GM21390 (cell line): ENCODE data around the gene UFL1.
"Not testable (repeated sequence)": the region's sequence is repeated elsewhere in the genome, so short reads cannot be mapped to it uniquely, and the experiment has no call there.

ENCODE experiments used
- ATAC-seq: cut with Tn5 transposase; IDR thresholded peaks from one replicate; pipeline ENCODE4 v1.9.1; 2021; ENCODE audit not compliant: unreplicated experiment

The UFL1 gene

GRCh38 chr6:96521644-96522464, at the start of gene UFL1:
Gene UFL1, plus strand, starts transcription at chr6:96521806. Its CDS starts 68 bp downstream, at chr6:96521874.
- ATAC-seq: peak; percentile 92

DNA sequence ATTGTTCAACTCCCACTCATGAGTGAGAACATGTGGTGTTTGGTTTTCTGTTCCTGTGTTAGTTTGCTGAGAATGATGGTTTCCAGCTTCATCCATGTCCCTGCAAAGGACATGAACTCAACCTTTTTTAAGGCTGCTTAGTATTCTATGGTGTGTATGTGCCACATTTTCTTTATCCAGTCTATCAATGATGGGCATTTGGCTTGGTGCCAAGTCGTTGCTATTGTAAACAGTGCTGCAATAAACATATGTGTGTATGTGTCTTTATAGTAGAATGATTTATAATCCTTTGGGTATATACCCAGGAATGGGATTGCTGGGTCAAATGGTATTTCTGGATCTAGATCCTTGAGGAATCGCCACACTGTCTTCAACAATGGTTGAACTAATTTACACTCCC, 49.3 kb upstream of the UFL1 start:
- ATAC-seq: not testable (repeated sequence)

DNA sequence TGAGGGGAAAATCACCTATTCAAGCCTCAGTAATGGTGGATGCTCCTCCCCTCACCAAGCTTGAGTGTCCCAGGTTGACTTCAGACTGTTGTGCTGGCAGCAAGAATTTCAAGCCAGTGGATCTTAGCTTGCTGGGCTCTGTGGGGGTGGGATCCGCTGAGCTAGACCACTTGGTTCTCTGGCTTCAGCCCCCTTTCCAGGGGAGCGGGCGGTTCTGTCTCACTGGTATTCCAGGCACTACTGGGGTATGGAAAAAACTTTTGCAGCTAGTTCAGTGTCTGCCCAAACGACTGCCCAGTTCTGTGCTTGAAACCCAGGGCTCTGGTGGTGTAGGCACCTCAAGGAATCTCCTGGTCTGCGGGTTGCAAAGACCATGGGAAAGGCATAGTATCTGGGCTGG, 42.9 kb upstream of the UFL1 start:
- ATAC-seq: no peak

DNA sequence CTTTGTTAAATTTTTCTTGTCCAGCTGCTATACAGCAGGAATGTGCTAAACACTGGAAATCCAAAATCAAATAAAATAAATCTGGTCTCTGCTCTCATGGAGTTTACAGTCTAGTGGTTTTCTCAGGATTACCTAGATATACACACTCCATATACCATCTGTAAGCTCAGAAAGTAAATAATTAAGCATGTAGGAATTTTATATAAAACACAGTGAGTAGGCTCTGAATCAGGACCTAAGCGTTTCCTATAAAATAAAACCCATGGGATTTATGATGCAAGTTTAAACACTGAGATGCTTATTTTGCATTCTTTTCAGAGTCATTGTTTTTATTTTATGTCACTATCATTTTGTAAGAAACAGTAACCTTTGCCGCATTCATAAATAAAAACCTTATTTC, 29.7 kb upstream of the UFL1 start:
- no peak for ATAC-seq

DNA sequence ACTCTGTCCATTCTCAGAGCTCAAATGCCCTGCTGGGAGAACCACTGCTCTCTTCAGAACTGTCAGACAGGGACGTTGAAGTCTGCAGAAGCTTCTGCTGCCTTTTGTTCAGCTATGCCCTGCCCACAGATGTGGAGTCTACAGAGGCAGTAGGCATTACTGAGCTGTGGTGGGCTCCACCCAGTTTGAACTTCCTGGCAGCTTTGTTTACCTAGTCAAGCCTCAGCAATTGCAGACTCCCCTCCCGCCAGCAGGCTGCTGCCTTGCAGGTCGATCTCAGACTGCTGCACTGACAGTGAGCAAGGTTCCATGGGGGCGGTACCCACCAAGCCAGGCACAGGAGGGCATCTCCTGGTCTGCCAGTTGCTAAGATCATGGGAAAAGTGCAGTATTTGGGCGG, 21.8 kb upstream of the UFL1 start:
- ATAC-seq: no peak

DNA sequence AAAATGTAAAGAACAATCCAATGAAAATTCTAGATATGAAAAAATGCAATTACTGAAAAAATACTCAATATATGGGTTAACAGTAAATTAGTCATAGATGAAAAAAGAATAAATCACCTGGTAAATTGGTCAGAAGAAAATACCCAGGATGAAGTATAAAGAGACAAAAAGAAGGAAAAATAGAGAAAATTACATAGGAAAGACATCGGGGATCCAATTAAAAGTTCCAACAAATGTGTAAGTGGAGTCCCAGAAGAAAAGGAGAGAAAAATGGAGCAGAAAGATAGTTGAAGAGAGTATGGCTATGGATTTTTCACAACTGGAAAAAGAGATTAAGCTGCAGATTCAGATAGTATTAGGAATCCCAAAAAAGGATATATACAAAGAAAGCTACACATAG, 18.7 kb upstream of the UFL1 start:
- no peak for ATAC-seq

DNA sequence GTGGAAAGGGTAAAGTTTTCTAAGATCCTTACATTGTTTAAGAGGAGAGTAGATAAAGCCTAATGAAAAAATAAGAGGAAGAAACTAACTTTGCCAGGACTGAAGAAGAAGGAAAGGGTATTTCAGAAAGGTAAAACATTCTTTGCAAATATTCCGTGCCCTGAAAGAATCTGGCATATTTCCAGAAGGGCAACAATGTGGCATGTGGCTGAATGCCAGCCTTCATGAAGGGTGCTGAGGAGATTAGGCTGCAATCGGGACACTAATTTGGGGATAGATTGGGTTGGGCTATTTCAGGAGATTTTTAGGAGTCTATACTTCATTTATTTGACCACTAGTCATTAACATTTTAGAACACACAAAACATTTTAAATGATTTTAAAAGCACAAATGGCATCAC, 16.2 kb upstream of the UFL1 start:
- ATAC-seq: no peak

DNA sequence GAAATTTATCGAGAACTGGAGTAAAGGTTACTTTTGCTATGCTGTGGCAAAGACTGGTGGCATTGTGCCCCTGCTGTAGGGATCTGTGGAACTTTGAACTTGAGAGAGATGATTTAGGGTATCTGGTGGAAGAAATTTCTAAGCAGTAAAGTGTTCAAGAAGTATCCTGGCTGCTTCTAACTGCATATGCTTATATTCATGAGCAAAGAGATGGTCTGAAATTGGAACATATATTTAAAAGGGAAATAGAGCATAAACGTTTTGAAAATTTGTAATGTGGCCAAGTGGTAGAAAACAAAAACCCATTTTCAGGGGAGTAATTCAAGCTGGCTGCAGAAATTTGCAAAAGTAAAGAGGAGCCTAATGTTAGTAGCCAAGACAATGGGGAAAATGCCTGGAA, 12.3 kb upstream of the UFL1 start:
- ATAC-seq: no peak

DNA sequence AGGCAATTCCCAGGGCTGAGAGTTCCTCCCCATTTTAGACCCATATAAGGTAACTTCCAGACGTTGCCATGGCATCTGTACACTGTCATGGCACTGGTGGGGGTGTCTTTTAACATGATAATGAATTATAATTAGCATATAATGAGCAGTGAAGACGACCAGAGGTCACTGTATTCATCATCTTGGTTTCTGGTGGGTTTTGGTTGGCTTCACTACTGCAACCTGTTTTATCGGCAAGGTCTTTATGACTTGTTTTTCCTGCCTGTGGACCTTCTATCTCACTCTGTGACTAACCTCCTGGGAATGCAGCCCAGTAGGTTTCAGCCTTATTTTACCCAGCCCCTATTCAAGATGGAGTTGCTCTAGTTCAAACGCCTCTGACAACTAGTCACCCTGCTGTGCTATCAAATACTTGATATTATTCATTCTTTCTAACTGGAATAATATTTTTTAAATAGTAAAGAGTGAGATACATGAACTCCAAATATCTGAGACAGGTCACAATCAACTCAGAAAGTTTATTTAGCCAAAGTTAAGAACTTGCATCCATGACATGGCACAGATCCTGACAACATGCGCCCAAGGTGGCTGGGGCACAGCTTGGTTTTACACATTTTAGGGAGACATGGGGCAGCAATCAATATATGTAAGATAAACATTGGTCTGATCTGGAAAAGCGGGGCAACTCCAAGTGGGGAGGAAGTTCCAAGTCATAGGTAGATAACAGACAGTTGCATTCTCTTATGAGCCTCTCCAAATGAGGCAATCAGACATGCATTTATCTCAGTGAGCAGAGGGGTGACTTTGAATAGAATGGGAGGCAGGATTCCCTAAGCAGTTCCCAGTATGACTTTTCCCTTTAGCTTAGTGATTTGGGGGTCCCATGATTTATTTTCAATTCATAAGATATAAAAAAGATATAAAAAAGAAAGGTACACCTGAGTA, 1.2 kb upstream of the UFL1 start:
- no peak for ATAC-seq

DNA sequence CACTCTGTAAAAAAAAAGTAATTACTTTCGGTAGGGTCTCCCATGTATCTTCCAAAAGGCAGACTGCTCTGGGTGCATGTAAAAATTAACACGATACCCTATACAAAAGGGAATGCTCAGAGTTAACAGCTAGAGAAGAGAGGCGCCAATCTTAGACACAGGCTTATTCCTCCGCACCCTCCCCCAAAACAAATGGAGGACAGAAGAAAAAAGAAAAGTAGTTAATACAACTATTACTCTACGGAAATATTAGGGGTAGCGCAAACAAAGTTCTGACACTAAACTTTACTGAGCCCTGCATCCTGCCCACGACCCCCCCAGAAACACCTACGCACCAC, 331 bp upstream of the UFL1 start:
- peak; percentile 18 for ATAC-seq

GRCh38 chr6:96522465-96523009, 931 bp downstream of the UFL1 start:
- peak; percentile 30 for ATAC-seq

DNA sequence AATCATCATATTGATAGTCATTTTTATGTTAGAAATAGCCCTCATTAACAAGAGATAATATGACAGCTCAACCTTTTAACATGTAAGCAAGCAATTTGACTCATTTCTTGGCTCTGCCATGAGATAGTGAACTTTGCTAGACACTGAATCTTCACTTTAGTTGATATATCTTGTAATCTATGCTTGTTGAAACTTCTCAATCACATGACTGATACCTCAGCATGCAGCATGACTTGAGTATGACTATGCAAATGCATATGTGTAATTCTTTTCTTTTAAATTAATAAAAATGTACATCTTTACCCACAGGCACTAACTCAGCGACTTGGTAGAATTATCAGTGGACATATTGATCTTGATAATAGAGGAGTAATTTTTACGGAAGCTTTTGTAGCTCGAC, 6.6 kb downstream of the UFL1 start:
- ATAC-seq: no peak

DNA sequence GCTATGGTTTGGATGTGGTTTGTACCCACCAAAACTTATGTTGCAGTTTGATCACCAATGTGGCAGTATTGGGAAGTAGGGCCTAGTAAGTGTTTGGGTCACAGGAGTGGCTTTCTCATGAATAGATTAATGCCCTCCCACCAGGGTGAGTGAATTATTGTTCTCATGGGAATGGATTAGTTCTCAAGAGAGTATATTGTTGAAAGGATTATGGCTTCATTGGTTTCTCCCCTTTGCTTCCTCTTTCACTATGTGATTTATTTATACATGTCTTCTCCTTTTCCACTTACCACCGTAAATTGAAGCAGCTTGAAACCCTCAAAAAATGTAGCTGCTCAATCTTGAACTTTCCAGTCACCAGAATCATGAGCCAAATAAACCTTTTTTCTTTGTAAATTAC, 10.8 kb downstream of the UFL1 start:
- ATAC-seq: no peak

DNA sequence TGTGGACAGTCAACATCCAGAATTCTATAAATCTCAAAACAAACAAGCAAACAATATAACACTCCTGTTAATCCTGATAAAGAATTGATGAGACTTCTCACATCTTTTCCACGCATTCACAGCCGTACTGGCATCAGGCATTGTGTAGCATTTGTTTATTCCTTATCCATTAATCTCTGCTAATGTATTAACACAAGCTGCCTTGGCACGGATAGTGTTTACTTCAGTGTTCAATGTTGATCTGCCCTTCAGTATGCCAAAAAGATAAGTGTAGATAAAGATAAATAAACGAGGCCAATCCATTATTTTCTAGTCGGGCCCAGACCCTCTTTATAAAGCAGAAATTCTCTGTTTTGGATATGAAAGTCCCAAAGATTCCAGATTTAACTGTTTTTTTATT, 16.1 kb downstream of the UFL1 start:
- no peak for ATAC-seq

GRCh38 chr6:96542702-96543101, 21.1 kb downstream of the UFL1 start:
- peak; percentile 52 for ATAC-seq

DNA sequence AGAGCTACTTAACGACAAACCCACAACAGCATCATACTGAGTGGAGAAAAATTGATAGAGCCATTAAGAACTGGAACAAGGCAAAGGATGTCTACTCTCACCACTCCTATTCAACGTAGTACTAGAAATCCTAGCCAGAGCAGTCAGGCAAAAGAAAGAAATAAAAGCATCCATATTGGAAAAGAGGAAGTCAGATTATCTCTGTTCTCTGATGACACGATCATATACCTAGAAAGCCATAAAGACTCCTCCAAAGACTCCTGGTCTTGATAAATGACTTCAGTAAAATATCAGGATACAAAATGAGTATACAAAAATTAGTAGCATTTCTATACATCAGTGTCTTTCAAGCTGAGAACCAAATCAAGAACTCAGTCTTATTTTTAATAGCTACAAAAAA, 24.3 kb downstream of the UFL1 start:
- ATAC-seq: no peak

GRCh38 chr6:96547654-96548053, 26.0 kb downstream of the UFL1 start:
- ATAC-seq: no peak

GRCh38 chr6:96554558-96554957, 33.0 kb downstream of the UFL1 start:
- no peak for ATAC-seq

DNA sequence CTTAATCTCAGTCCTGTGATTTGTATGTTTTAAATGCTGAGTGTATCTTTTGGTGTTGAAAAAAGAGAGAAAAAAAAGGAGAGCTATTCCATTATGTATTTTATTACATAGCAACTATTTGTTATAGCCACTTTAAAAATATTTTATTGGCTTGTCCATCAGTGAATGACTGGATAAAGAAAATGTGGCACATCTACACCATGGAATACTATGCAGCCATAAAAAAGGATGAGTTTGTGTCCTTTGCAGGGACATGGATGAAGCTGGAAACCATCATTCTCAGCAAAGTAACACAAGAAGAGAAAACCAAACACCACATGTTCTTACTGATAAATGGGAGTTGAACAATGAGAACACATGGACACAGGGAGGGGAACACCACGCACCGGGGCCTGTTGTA, 38.1 kb downstream of the UFL1 start:
- not testable (repeated sequence) for ATAC-seq

DNA sequence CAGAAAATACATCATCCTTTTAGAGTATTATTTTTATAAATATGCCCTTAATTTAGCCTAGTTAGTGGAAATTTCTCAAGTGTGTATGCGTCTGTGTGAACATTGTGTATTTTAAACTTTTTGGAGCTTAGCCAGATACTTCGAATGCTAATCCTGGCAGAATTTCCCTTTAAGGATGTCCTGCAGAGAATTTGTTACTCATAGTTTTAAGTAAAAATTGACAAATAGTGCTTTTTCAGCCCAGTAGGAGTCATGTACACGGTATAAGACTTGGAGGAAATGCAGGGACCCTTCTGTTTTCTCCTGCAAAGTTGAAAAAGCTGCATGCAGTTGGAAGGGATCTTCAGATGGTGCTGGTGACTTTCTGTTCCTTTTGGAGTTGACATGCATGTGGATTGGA, 41.3 kb downstream of the UFL1 start, which contains the start of gene FHL5:
Gene FHL5 (plus strand): TSS at position 243 of the 400 bp plus-strand sequence. CDS start 40,486 bp downstream, outside the sequence.
- no peak for ATAC-seq

GRCh38 chr6:96563853-96564252, 42.2 kb downstream of the UFL1 start:
- ATAC-seq: no peak

DNA sequence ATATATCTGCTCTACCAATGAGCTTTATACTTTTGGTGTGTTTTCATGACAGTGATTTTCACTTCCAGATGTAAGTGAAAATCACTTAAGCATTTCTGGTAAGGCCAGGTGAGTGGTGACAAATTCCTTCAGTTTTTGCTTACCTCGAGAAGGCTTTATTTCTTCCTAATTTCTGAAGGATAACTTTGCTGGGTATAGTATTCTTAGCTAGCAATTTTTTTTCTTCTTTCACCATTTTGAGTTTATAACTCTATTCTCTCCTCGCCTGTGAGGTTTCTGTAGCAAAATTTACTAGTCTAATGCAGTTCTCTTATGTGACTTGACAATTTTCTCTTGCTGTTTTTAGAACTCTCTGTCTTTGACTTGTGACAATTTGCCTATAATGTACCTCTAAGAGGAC, 48.4 kb downstream of the UFL1 start:
- ATAC-seq: no peak
